Measurements from ENCODE around the gene DNAJC24.

DNAJC24 gene

GRCh38 chr11:31417816-31418215 lies 48.2 kb downstream of the DNAJC24 start:
- no peak for TF ChIP-seq CTCF (IDR thresholded peaks at IDR 0.05)

- no peak for TF ChIP-seq CTCF (IDR thresholded peaks at IDR 0.05)
Measured at GRCh38 chr11:31419138-31419537, 49.5 kb downstream of the DNAJC24 start.

- no peak for TF ChIP-seq CTCF (IDR thresholded peaks at IDR 0.05)
Measured at GRCh38 chr11:31419669-31420068, 50.0 kb downstream of the DNAJC24 start.

GRCh38 chr11:31421820-31422219 lies 52.2 kb downstream of the DNAJC24 start:
- TF ChIP-seq CTCF (IDR thresholded peaks at IDR 0.05), result no peak

GRCh38 chr11:31422703-31423102 lies 53.0 kb downstream of the DNAJC24 start:
- no peak for TF ChIP-seq CTCF (IDR thresholded peaks at IDR 0.05)

- TF ChIP-seq CTCF (IDR thresholded peaks at IDR 0.05), result no peak
Measured at GRCh38 chr11:31424652-31425051, 55.0 kb downstream of the DNAJC24 start.

GRCh38 chr11:31433851-31434250 lies 64.2 kb downstream of the DNAJC24 start:
- TF ChIP-seq CTCF (IDR thresholded peaks at IDR 0.05), result no peak

GRCh38 chr11:31437742-31438435 lies 68.2 kb downstream of the DNAJC24 start:
- no peak for TF ChIP-seq CTCF (IDR thresholded peaks at IDR 0.05)
